Measurements from ENCODE around the gene SPA17.

SPA17 gene

GRCh38 chr11:124673333-124674167 lies at the start of gene SPA17, which contains the start of gene SIAE:
Gene SPA17, plus strand, starts transcription at chr11:124673904. Its CDS starts 1,361 bp downstream, at chr11:124675265.
Gene SIAE, minus strand, starts transcription at chr11:124673739. Its CDS starts 31 bp downstream, at chr11:124673708.
- peak; percentile 96 for DNase-seq

GRCh38 chr11:124625504-124626168 lies 48.1 kb upstream of the SPA17 start:
- DNase-seq = no peak

GRCh38 chr11:124627546-124627945 lies 46.2 kb upstream of the SPA17 start:
- no peak for DNase-seq

- no peak for DNase-seq
Measured at GRCh38 chr11:124629961-124630360, 43.7 kb upstream of the SPA17 start.

- no peak for DNase-seq
Measured at GRCh38 chr11:124633355-124633754, 40.3 kb upstream of the SPA17 start.

- no peak for DNase-seq
Measured at GRCh38 chr11:124635932-124636331, 37.8 kb upstream of the SPA17 start.

GRCh38 chr11:124638500-124638899 lies 35.2 kb upstream of the SPA17 start:
- no peak for DNase-seq

GRCh38 chr11:124639186-124639585 lies 34.5 kb upstream of the SPA17 start:
- no peak for DNase-seq

GRCh38 chr11:124640666-124641065 lies 33.0 kb upstream of the SPA17 start:
- no peak for DNase-seq

- no peak for DNase-seq
Measured at GRCh38 chr11:124642628-124643027, 31.1 kb upstream of the SPA17 start.

- no peak for DNase-seq
Measured at GRCh38 chr11:124643042-124643604, 30.6 kb upstream of the SPA17 start.

- peak; percentile 92 for DNase-seq
Measured at GRCh38 chr11:124643605-124644425, 29.9 kb upstream of the SPA17 start.

- DNase-seq = peak; percentile 75
Measured at GRCh38 chr11:124644426-124645280, 29.1 kb upstream of the SPA17 start.

GRCh38 chr11:124646148-124646547 lies 27.6 kb upstream of the SPA17 start:
- DNase-seq = no peak

GRCh38 chr11:124648610-124649009 lies 25.1 kb upstream of the SPA17 start:
- DNase-seq = no peak

GRCh38 chr11:124656774-124657630 lies 16.7 kb upstream of the SPA17 start:
- peak; percentile 33 for DNase-seq

- DNase-seq = peak; percentile 50
Measured at GRCh38 chr11:124657904-124658303, 15.8 kb upstream of the SPA17 start.

GRCh38 chr11:124658501-124658900 lies 15.2 kb upstream of the SPA17 start:
- no peak for DNase-seq

GRCh38 chr11:124658986-124659385 lies 14.7 kb upstream of the SPA17 start:
- DNase-seq = no peak

GRCh38 chr11:124661553-124661952 lies 12.2 kb upstream of the SPA17 start:
- DNase-seq = no peak

- DNase-seq = no peak
Measured at GRCh38 chr11:124662106-124662505, 11.6 kb upstream of the SPA17 start.
